CD14-positive monocyte (primary cell): ENCODE measurements around the gene FGFRL1. TPM values are rescaled to one million over a fixed set of nuclear protein-coding genes. Genes with fewer than 3 reads are reported as not detected.

Source experiments
- DNase-seq, 3 donors: peaks; one replicate each; pipeline ENCODE4 v3.0.0-alpha.2; 2011 to 2022
- H2AFZ ChIP-seq: 2 replicates; pipeline ENCODE4 v1.6.0; 2012; ENCODE audit warnings: mild to moderate bottlenecking, low read depth, low read length, inconsistent platforms; ENCODE audit not compliant: insufficient read depth, poor library complexity, severe bottlenecking
- H3K27ac ChIP-seq, 2 donors: 1 replicate in 1 of 2; 2 replicates in 1 of 2; pipeline ENCODE4 v1.5.1; 2012 to 2013; ENCODE audit warnings: low read length in 2 of 2, control low read depth in 1 of 2, inconsistent platforms in 1 of 2, low read depth in 1 of 2, mild to moderate bottlenecking in 1 of 2
- H3K27me3 ChIP-seq, 2 donors: one replicate each; pipeline versions ENCODE4 v1.6.0 to v1.6.1; 2011 to 2013; ENCODE audit warnings: low read length in 2 of 2; ENCODE audit not compliant: control insufficient read depth in 2 of 2, insufficient read depth in 2 of 2
- H3K36me3 ChIP-seq, 2 donors: replicated peaks in 1 of 2; 1 replicate in 1 of 2; 2 replicates in 1 of 2; pipeline versions ENCODE4 v1.5.1 to v1.6.1; 2012 to 2013; ENCODE audit warnings: low read length in 2 of 2, control low read depth in 1 of 2, inconsistent platforms in 1 of 2, mild to moderate bottlenecking in 1 of 2; ENCODE audit not compliant: insufficient read depth in 2 of 2, control insufficient read depth in 1 of 2
- H3K4me1 ChIP-seq, 2 donors: 1 replicate in 1 of 2; 2 replicates in 1 of 2; pipeline versions ENCODE4 v1.5.1 to v1.6.1; 2012 to 2013; ENCODE audit warnings: low read length in 2 of 2, control low read depth in 1 of 2, inconsistent platforms in 1 of 2, mild to moderate bottlenecking in 1 of 2, moderate library complexity in 1 of 2; ENCODE audit not compliant: insufficient read depth in 2 of 2, control insufficient read depth in 1 of 2
- H3K4me2 ChIP-seq: replicated peaks from 2 replicates; pipeline ENCODE3; 2012; ENCODE audit warnings: low read length, moderate library complexity, mild to moderate bottlenecking; ENCODE audit not compliant: poor library complexity, severe bottlenecking; ENCODE audit errors: extremely low read depth
- H3K4me3 ChIP-seq, 3 experiments: fragments of 200-600 bp in 1 of 3; sonication (generic) in 1 of 3; replicated peaks in 1 of 3; 1 replicate in 2 of 3; 2 replicates in 1 of 3; pipeline ENCODE4 v1.5.1; 2011 to 2013; ENCODE audit warnings: low read length in 3 of 3, mild to moderate bottlenecking in 3 of 3, control low read depth in 2 of 3, low read depth in 2 of 3, inconsistent platforms in 1 of 3, moderate library complexity in 1 of 3
- H3K79me2 ChIP-seq: 2 replicates; pipeline ENCODE4 v1.6.0; 2012; ENCODE audit warnings: mild to moderate bottlenecking, control low read depth, inconsistent platforms, low read length, moderate library complexity; ENCODE audit not compliant: insufficient read depth
- H3K9ac ChIP-seq: 2 replicates; pipeline ENCODE4 v1.6.0; 2017; ENCODE audit warnings: low read length, mild to moderate bottlenecking; ENCODE audit not compliant: insufficient read depth, poor library complexity, severe bottlenecking
- H3K9me3 ChIP-seq, 2 donors: replicated peaks in 1 of 2; 1 replicate in 1 of 2; 2 replicates in 1 of 2; pipeline versions ENCODE4 v1.5.1 to v1.6.1; 2012 to 2013; ENCODE audit warnings: low read length in 2 of 2, control low read depth in 1 of 2; ENCODE audit not compliant: control insufficient read depth in 1 of 2, insufficient read depth in 1 of 2
- H4K20me1 ChIP-seq: 2 replicates; pipeline ENCODE4 v1.6.0; 2012; ENCODE audit warnings: mild to moderate bottlenecking, low read length, control low read depth, moderate library complexity; ENCODE audit not compliant: insufficient read depth
- H3K27ac Mint-ChIP-seq, 7 donors: one replicate each; pipeline ENCODE4 v1.8.0; 2020; ENCODE audit warnings: mild to moderate bottlenecking in 7 of 7, mixed read lengths in 7 of 7, moderate library complexity in 6 of 7, inconsistent platforms in 2 of 7
- H3K27me3 Mint-ChIP-seq, 3 donors: one replicate each; pipeline ENCODE4 v1.8.0; 2021 to 2022; ENCODE audit warnings: low read depth in 3 of 3, mild to moderate bottlenecking in 3 of 3, mixed read lengths in 3 of 3, moderate library complexity in 3 of 3, inconsistent platforms in 1 of 3
- H3K36me3 Mint-ChIP-seq, 2 donors: one replicate each; pipeline ENCODE4 v1.8.0; 2020; ENCODE audit warnings: mixed read lengths in 2 of 2, inconsistent platforms in 1 of 2, mild to moderate bottlenecking in 1 of 2
- H3K4me1 Mint-ChIP-seq: one replicate; pipeline ENCODE4 v1.8.0; 2020; ENCODE audit warnings: mild to moderate bottlenecking, mixed read lengths
- H3K4me3 Mint-ChIP-seq, 2 donors: one replicate each; pipeline ENCODE4 v1.8.0; 2020; ENCODE audit warnings: mild to moderate bottlenecking in 2 of 2, mixed read lengths in 2 of 2, moderate library complexity in 1 of 2
- H3K9me3 Mint-ChIP-seq, 7 donors: one replicate each; pipeline ENCODE4 v1.8.0; 2020 to 2022; ENCODE audit warnings: mixed read lengths in 7 of 7, mild to moderate bottlenecking in 6 of 7, moderate library complexity in 6 of 7, inconsistent platforms in 2 of 7
- WGBS: methylation state at CpG from one replicate; pipeline ENCODE4 v1.1.5; 2013; ENCODE audit warnings: missing lambda C conversion rate; ENCODE audit not compliant: insufficient coverage; 5-methylcytosine and 5-hydroxymethylcytosine counted together
- intact Hi-C, 2 donors: fragments of 100-400 bp; cut with micrococcal nuclease; formaldehyde crosslinking; loops; one replicate each; pipeline versions ENCODE4 v1.15.0 to v1.15.1; 2023
- polyA plus RNA-seq, 3 donors: library from polyadenylated mRNA; depleted of rRNA in 1 of 3; unstranded in 2 of 3; stranded (reverse) in 1 of 3; fragments of 300-500 nt in 2 of 3; fragments of >200 nt in 1 of 3; fragmentation: Illumina TruSeq in 2 of 3; gene quantifications; 1 replicate in 2 of 3; 2 replicates in 1 of 3; pipeline ENCODE4 v1.2.3, GENCODE V29; 2012 to 2021
- TF ChIP-seq, protein P1 (sequence below): fragments of 200-600 bp; IDR thresholded peaks from one replicate; pipeline ENCODE4 v1.8.0; 2022; ENCODE audit warnings: antibody characterized with exemption, mild to moderate bottlenecking

Gene FGFRL1
- polyA plus RNA-seq, 3 donors: 0.17 to 77.7 (median 0.28) TPM

DNA sequence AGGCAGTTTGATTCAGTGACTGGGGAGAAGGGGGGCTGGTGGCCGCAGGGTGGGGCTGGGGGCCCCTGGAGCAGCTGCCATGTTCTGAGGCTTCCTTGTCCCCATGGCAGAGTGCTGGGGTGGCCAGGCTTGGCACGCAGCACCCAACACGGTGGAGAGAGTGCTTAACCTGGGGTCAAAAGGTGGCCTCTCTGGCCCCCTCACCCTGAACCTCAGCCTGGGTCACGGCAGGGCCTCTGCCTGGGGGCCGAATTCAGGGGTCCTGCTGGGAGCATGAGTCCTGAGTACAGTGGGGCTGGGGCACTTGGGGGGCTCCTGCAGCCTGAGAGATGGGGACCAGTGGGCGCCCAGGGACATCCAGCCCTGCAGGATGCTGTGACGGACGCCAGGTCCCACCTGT, 19.9 kb downstream of the FGFRL1 start:
- Histone ChIP-seq H3K79me2 (no peaks in the 10 kb centered on the region), H3K4me2 (no peak overlapping the region), H3K9ac (no peak overlapping the region), H2AFZ (no peak overlapping the region), H3K36me3 (no peaks in the 10 kb centered on the region), H3K9me3 (no peaks in the 10 kb centered on the region), H3K27me3 (no peaks in the 10 kb centered on the region), H4K20me1 (no peaks in the 10 kb centered on the region), H3K27ac (no peak overlapping the region), H3K4me1 (no peaks in the 10 kb centered on the region), H3K4me3 (no peak overlapping the region)
- Mint-ChIP-seq H3K9me3 (no peaks in the 10 kb centered on the region), H3K4me3 (no peak overlapping the region), H3K27me3 (peaks cover 5 to 18% (median 5%) of the 10 kb centered on the region in 3 donors), H3K4me1 (no peaks in the 10 kb centered on the region), H3K27ac (no peak overlapping the region), H3K36me3 (no peaks in the 10 kb centered on the region)
- WGBS: 88% methylated on average over 8 of the region's 8 CpGs
- intact Hi-C loops: no loop called here
- TF ChIP-seq, protein P1, sequence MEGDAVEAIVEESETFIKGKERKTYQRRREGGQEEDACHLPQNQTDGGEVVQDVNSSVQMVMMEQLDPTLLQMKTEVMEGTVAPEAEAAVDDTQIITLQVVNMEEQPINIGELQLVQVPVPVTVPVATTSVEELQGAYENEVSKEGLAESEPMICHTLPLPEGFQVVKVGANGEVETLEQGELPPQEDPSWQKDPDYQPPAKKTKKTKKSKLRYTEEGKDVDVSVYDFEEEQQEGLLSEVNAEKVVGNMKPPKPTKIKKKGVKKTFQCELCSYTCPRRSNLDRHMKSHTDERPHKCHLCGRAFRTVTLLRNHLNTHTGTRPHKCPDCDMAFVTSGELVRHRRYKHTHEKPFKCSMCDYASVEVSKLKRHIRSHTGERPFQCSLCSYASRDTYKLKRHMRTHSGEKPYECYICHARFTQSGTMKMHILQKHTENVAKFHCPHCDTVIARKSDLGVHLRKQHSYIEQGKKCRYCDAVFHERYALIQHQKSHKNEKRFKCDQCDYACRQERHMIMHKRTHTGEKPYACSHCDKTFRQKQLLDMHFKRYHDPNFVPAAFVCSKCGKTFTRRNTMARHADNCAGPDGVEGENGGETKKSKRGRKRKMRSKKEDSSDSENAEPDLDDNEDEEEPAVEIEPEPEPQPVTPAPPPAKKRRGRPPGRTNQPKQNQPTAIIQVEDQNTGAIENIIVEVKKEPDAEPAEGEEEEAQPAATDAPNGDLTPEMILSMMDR: no peak
- DNase-seq: no peak

GRCh38 chr4:1031956-1032795, 20.8 kb downstream of the FGFRL1 start:
- Histone ChIP-seq H3K9ac (no peak overlapping the region), H3K4me3 (no peak overlapping the region), H3K36me3 (no peaks in the 10 kb centered on the region), H3K27me3 (no peaks in the 10 kb centered on the region), H3K79me2 (no peaks in the 10 kb centered on the region), H3K27ac (no peak overlapping the region), H4K20me1 (no peaks in the 10 kb centered on the region), H3K9me3 (no peaks in the 10 kb centered on the region), H3K4me1 (no peaks in the 10 kb centered on the region), H3K4me2 (no peak overlapping the region), H2AFZ (no peak overlapping the region)
- Mint-ChIP-seq H3K27me3 (peaks cover 4 to 17% (median 5%) of the 10 kb centered on the region in 3 donors), H3K36me3 (no peaks in the 10 kb centered on the region), H3K9me3 (no peaks in the 10 kb centered on the region), H3K27ac (no peak overlapping the region), H3K4me1 (no peaks in the 10 kb centered on the region), H3K4me3 (no peak overlapping the region)
- intact Hi-C loops: no loop called here
- TF ChIP-seq, protein P1: no peak
- DNase-seq: no peak
- WGBS: 73% methylated on average over 37 of the region's 37 CpGs
